GM12878 (cell line): ENCODE data around the gene LIN7A.

Source experiments
- CREB1 ChIP-seq: IDR thresholded peaks from 2 replicates; pipeline ENCODE4 v1.6.1; 2012; ENCODE audit warnings: low read depth, mild to moderate bottlenecking, inconsistent platforms
- FOXM1 ChIP-seq: IDR thresholded peaks from 2 replicates; pipeline ENCODE4 v1.6.1; 2012; ENCODE audit warnings: low read depth, mild to moderate bottlenecking, inconsistent platforms, low read length, moderate library complexity
- JUND ChIP-seq: IDR thresholded peaks from 2 replicates; pipeline ENCODE4 v1.6.1; 2012; ENCODE audit warnings: low read depth, mild to moderate bottlenecking, low read length, improper control_type of control experiment, moderate library complexity
- MTA3 ChIP-seq: IDR thresholded peaks from 2 replicates; pipeline ENCODE4 v1.6.1; 2012; ENCODE audit warnings: low read length, inconsistent platforms, borderline replicate concordance
- MXI1 ChIP-seq: fragments of 150-350 bp; IDR thresholded peaks from 2 replicates; pipeline ENCODE4 v1.6.1; 2011; ENCODE audit warnings: low read depth, mild to moderate bottlenecking, inconsistent platforms, low read length, improper control_type of control experiment
- POLR2A ChIP-seq: IDR thresholded peaks from 2 replicates; pipeline ENCODE4 v1.6.1; 2011; ENCODE audit warnings: low read depth, mild to moderate bottlenecking, low read length
- POLR2AphosphoS5 ChIP-seq: IDR thresholded peaks from 2 replicates; pipeline ENCODE4 v1.6.1; 2011; ENCODE audit warnings: mild to moderate bottlenecking, low read length, inconsistent platforms
- RFX5 ChIP-seq: IDR thresholded peaks from 2 replicates; pipeline ENCODE4 v1.6.1; 2011; ENCODE audit warnings: low read depth, low read length, improper control_type of control experiment
- SRF ChIP-seq, 2 experiments: IDR thresholded peaks; 2 replicates each; pipeline ENCODE4 v1.6.1; 2011; ENCODE audit warnings: low read depth in 2 of 2, low read length in 2 of 2, mild to moderate bottlenecking in 1 of 2, moderate library complexity in 1 of 2
- SUZ12 ChIP-seq: fragments of 200-600 bp; sonication (generic); IDR thresholded peaks from one replicate; pipeline ENCODE4 v1.6.1; 2018; ENCODE audit warnings: antibody characterized with exemption, mild to moderate bottlenecking; ENCODE audit not compliant: unreplicated experiment
- TARDBP ChIP-seq: IDR thresholded peaks from 2 replicates; pipeline ENCODE4 v1.6.1; 2016; ENCODE audit warnings: borderline replicate concordance
- TCF7 ChIP-seq: IDR thresholded peaks from 2 replicates; pipeline ENCODE4 v1.6.1; 2014; ENCODE audit warnings: antibody characterized with exemption, borderline replicate concordance
- TF ChIP-seq, protein P1 (sequence below), 3 experiments: IDR thresholded peaks in 2 of 3; conservative IDR thresholded peaks in 1 of 3; 2 replicates each; pipeline ENCODE4 v1.5.1; 2011; ENCODE audit warnings: low read depth in 3 of 3, low read length in 3 of 3, mild to moderate bottlenecking in 3 of 3, control low read depth in 2 of 3, moderate library complexity in 2 of 3, inconsistent platforms in 1 of 3, mixed read lengths in 1 of 3; ENCODE audit not compliant: control insufficient read depth in 2 of 3, insufficient read depth in 1 of 3; ENCODE audit errors: extremely low read depth in 1 of 3
- TF ChIP-seq, protein P2 (sequence below): IDR thresholded peaks from 2 replicates; pipeline ENCODE4 v1.6.1; 2011; ENCODE audit warnings: low read depth, low read length, improper control_type of control experiment, borderline replicate concordance

DNA sequence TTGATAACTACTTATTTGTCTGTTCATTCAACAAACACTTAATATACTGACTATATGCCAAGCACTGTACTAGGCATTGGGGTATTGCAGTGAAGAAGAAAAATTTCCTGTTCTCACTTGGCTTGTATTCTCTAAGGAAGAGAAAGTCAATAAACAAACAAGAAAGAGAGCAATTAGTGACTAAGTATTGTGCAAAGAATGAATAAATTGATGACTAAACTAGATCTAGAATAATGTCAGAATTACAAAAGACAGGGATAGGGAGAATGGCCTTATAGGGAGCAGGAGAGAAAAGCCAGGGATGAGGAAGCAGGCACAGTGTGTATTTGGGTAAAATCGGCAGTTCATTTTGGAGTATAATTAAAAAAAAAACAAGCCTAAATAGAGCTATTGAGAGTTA, 4.2 kb upstream of the LIN7A start:
- TF ChIP-seq SRF (IDR thresholded peaks at IDR 0.05; ENCODE audit: low read depth in 2 of 2, low read length in 2 of 2): no peak
- no peak for TF ChIP-seq MXI1
- TF ChIP-seq POLR2AphosphoS5: no peak
- TF ChIP-seq, protein P1, sequence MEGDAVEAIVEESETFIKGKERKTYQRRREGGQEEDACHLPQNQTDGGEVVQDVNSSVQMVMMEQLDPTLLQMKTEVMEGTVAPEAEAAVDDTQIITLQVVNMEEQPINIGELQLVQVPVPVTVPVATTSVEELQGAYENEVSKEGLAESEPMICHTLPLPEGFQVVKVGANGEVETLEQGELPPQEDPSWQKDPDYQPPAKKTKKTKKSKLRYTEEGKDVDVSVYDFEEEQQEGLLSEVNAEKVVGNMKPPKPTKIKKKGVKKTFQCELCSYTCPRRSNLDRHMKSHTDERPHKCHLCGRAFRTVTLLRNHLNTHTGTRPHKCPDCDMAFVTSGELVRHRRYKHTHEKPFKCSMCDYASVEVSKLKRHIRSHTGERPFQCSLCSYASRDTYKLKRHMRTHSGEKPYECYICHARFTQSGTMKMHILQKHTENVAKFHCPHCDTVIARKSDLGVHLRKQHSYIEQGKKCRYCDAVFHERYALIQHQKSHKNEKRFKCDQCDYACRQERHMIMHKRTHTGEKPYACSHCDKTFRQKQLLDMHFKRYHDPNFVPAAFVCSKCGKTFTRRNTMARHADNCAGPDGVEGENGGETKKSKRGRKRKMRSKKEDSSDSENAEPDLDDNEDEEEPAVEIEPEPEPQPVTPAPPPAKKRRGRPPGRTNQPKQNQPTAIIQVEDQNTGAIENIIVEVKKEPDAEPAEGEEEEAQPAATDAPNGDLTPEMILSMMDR (IDR thresholded peaks at IDR 0.05 in 2 of 3, conservative IDR thresholded peaks at IDR 0.05 in 1 of 3; ENCODE audit: control insufficient read depth in 2 of 3, extremely low read depth in 1 of 3, insufficient read depth in 1 of 3, low read depth in 3 of 3, low read length in 3 of 3): no peak
- TF ChIP-seq, protein P2, sequence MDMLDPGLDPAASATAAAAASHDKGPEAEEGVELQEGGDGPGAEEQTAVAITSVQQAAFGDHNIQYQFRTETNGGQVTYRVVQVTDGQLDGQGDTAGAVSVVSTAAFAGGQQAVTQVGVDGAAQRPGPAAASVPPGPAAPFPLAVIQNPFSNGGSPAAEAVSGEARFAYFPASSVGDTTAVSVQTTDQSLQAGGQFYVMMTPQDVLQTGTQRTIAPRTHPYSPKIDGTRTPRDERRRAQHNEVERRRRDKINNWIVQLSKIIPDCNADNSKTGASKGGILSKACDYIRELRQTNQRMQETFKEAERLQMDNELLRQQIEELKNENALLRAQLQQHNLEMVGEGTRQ: no peak
- TF ChIP-seq POLR2A: no peak
- TF ChIP-seq JUND: no peak
- TF ChIP-seq FOXM1: no peak
- TF ChIP-seq TARDBP: no peak
- no peak for TF ChIP-seq CREB1
- TF ChIP-seq MTA3: no peak
- no peak for TF ChIP-seq RFX5
- no peak for TF ChIP-seq SUZ12
- no peak for TF ChIP-seq TCF7
